Measurements from ENCODE around the gene DYNC2H1. TPM values are rescaled to one million over a fixed set of nuclear protein-coding genes. Genes with fewer than 3 reads are reported as not detected.

The DYNC2H1 gene
- total RNA-seq, 4 donors from 2014 or later, result 36.9 to 41.2 (median 40.0) TPM

DNA sequence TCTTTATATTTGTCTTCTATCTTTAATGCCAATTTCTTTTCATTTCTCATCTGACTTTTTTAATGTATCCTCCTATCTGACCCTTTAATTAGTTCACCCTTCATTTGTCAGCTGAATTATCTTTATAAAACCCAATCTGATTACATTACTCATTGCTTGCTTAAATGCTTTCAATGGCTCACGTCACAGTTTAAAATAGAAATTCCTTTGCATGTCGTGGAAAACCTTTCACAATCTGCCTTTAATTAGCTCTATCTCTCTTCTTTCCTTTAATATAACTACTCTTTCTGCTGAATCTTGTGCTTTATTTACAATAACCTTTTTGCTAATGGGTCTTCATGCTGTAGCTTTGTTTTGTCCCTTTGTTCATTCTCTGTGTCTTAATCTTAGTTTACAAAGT lies 125.7 kb downstream of the DYNC2H1 start:
- H3K4me1 ChIP-seq, result no peaks in the 10 kb centered on the region
- intact Hi-C loops (cut with DNase I), result no loop called here
- no peak overlapping the region for H3K4me3 ChIP-seq (replicated peaks in 1 of 3)
- no peak for DNase-seq
- H3K27me3 ChIP-seq, result no peaks in the 10 kb centered on the region
- no peak overlapping the region for H3K27ac ChIP-seq
- H3K9me3 ChIP-seq, result no peaks in the 10 kb centered on the region
- WGBS, 2 donors, result 81 to 83% methylated on average over 2 of the region's 2 CpGs
- no peak for TF ChIP-seq POLR2A (IDR thresholded peaks at IDR 0.05)
- TF ChIP-seq, protein P1, sequence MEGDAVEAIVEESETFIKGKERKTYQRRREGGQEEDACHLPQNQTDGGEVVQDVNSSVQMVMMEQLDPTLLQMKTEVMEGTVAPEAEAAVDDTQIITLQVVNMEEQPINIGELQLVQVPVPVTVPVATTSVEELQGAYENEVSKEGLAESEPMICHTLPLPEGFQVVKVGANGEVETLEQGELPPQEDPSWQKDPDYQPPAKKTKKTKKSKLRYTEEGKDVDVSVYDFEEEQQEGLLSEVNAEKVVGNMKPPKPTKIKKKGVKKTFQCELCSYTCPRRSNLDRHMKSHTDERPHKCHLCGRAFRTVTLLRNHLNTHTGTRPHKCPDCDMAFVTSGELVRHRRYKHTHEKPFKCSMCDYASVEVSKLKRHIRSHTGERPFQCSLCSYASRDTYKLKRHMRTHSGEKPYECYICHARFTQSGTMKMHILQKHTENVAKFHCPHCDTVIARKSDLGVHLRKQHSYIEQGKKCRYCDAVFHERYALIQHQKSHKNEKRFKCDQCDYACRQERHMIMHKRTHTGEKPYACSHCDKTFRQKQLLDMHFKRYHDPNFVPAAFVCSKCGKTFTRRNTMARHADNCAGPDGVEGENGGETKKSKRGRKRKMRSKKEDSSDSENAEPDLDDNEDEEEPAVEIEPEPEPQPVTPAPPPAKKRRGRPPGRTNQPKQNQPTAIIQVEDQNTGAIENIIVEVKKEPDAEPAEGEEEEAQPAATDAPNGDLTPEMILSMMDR (IDR thresholded peaks at IDR 0.05), result no peak
- peaks cover 0 to 6% of the 10 kb centered on the region in 2 donors for H3K36me3 ChIP-seq

DNA sequence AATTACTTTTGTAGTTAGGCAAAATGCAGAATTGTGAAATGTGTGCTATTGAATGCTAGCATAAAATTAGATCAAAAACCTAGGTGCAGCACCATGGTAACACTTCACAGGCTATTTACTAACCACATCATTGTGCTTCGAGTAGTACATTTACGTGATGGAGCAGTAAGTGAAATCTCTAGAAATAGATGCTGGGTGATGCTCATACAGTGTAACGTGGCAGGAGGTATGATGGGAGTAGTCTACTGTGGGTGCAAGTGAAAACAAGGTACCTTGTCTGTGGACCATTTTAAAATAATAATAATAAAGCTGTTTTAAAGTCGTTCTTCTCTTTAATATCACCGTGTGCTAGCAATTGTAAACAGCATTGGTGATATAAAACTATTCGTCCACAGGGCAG lies 132.3 kb downstream of the DYNC2H1 start:
- WGBS, 2 donors, result 87 to 97% methylated on average over 6 of the region's 6 CpGs
- DNase-seq, result no peak
- Histone ChIP-seq H3K27me3 (no peaks in the 10 kb centered on the region), H3K4me3 (replicated peaks in 1 of 3) (no peak overlapping the region), H3K36me3 (peaks cover 0 to 1% of the 10 kb centered on the region in 2 donors), H3K4me1 (no peaks in the 10 kb centered on the region), H3K27ac (no peak overlapping the region), H3K9me3 (no peaks in the 10 kb centered on the region)
- intact Hi-C loops (cut with DNase I), result no loop called here
- no peak for TF ChIP-seq POLR2A (IDR thresholded peaks at IDR 0.05)
- TF ChIP-seq, protein P1 (IDR thresholded peaks at IDR 0.05), result no peak

DNA sequence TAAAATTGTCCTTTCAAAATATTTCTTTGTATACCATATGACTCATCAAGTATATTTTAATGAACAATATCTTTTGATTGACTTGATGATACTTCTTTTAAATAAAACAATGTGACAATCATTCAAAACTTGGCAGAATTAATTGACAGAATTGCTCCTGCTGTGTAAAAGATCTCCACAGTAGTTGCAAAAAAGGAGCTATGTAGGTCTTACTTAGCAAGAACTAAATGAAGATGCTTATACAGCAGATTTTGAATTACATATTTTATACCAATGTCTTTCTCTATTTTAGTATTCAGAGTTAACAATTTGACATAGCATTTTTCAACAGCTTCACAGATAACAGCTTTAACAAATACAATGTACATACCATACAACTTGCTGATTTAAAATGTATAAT lies 144.9 kb downstream of the DYNC2H1 start:
- TF ChIP-seq, protein P1 (IDR thresholded peaks at IDR 0.05), result no peak
- no peak for TF ChIP-seq POLR2A (IDR thresholded peaks at IDR 0.05)
- no peak for DNase-seq
- Histone ChIP-seq H3K27me3 (no peaks in the 10 kb centered on the region), H3K4me3 (replicated peaks in 1 of 3) (no peak overlapping the region), H3K9me3 (no peaks in the 10 kb centered on the region), H3K27ac (no peak overlapping the region), H3K4me1 (no peaks in the 10 kb centered on the region), H3K36me3 (peaks cover 3 to 6% of the 10 kb centered on the region in 2 donors)
- intact Hi-C loops (cut with DNase I), result no loop called here

DNA sequence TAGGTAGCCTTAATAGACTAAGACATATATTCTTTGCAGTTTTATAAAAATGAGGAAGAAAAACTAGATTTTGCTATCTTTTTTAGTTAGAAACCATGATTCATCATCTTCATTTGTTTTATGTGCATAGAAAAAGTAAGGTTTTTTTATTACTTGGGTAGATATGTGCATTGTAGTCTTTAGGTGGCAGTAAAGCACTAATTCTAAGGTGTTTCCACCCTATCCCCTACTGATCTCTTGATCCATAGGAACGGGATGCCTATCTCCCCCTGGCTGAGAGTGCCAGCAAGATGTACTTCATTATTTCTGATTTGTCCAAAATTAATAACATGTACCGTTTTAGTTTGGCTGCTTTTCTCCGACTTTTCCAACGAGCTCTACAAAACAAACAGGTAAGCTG lies 148.1 kb downstream of the DYNC2H1 start:
- peaks cover 3 to 11% of the 10 kb centered on the region in 2 donors for H3K36me3 ChIP-seq
- TF ChIP-seq, protein P1 (IDR thresholded peaks at IDR 0.05), result no peak
- TF ChIP-seq POLR2A (IDR thresholded peaks at IDR 0.05), result no peak
- H3K27ac ChIP-seq, result no peak overlapping the region
- no peaks in the 10 kb centered on the region for H3K9me3 ChIP-seq
- 74 to 82% methylated on average over 4 of the region's 4 CpGs for WGBS, 2 donors
- no peaks in the 10 kb centered on the region for H3K4me1 ChIP-seq
- no peak overlapping the region for H3K4me3 ChIP-seq (replicated peaks in 1 of 3)
- intact Hi-C loops (cut with DNase I), result no loop called here
- no peaks in the 10 kb centered on the region for H3K27me3 ChIP-seq
- no peak for DNase-seq

DNA sequence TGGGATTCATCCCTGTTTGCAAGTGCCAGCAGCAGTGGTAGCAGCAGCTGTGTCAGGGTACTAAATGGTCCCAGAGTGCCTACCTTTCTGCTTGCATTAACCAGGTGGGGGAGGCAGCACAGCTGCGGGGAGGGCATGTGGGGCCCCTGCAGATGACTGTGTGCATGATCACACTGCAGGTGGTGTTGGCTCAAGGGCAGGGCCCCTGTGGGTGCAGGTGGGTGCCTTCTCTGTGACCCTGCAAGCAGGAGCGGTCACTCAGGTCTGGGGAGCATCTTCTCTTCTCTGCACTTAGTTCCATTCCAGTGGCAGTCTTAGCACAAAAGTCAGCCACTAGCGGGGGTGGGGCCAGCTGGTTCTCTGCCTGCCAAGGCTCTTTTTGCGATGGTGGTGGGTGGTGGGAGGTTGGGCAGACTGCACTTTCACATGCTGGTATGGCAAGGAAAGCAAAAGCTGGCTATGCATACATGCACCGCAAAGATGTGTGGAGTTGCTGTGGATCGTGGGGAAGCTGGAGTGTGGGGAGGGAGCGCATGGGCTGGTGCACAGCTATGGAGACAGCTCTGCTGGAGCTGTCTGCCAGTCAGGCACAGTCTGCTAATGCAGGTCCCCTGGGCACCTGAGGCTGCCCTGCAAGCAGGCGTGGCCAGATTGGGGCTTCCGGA lies 157.1 kb downstream of the DYNC2H1 start:
- Histone ChIP-seq H3K27ac (no peak overlapping the region), H3K4me3 (replicated peaks in 1 of 3) (no peak overlapping the region), H3K27me3 (no peaks in the 10 kb centered on the region), H3K36me3 (peaks cover 0 to 4% of the 10 kb centered on the region in 2 donors), H3K4me1 (peaks cover 0 to 8% of the 10 kb centered on the region in 2 donors), H3K9me3 (no peaks in the 10 kb centered on the region)
- WGBS, 2 donors, result 53 to 69% methylated on average over 8 of the region's 9 CpGs
- TF ChIP-seq POLR2A (IDR thresholded peaks at IDR 0.05), result no peak
- TF ChIP-seq, protein P1 (IDR thresholded peaks at IDR 0.05), result no peak
- peak; percentile 38 to 48 for DNase-seq
- intact Hi-C loops (cut with DNase I), result no loop called here
